Right forelimb (tissue), 1 donor: Measurements from ENCODE around the gene ZKSCAN5.
"Not testable (repeated sequence)": the region's sequence is repeated elsewhere in the genome, so short reads cannot be mapped to it uniquely, and the experiment has no call there.

ENCODE experiments used
- DNase-seq: peaks from one replicate; pipeline ENCODE4 v3.0.0-alpha.2; 2018

ZKSCAN5 gene

DNA sequence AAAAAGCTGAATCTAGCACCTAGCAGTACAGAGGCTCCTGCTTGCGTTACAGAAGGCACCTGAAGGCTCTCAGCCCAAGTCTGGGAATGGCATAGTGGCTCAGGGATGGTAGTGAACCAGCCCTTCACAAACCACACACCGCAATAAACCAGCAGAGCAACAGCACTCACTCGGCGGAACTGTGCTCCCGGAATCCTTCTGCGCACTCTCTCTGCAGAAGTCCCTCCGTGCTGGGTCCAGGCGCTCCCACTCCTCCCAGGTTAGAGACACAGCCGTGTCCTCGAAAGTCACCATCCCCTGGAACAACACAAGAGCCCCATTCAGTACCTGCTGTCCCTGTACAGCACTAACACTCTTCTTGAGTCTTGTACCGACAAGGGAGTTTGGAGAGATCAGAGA, 5.9 kb upstream of the ZKSCAN5 start:
- no peak for DNase-seq

DNA sequence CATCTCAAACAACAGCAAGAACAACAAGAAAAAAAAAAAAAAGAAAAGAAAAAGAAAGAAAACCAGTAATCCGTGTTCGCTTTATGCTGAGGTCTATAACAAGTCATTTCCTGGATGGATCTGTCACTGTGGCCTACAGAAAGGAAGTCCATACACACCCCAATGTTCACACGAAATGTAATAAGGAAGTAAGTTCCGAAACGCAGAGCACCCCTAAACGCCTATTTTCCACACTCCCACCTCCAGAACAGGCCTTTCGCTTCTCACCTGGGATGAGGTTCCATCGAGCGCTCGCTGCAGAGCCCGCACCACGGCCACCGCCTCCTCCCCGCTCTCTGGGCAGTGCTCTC, 5.1 kb upstream of the ZKSCAN5 start:
- no peak for DNase-seq

DNA sequence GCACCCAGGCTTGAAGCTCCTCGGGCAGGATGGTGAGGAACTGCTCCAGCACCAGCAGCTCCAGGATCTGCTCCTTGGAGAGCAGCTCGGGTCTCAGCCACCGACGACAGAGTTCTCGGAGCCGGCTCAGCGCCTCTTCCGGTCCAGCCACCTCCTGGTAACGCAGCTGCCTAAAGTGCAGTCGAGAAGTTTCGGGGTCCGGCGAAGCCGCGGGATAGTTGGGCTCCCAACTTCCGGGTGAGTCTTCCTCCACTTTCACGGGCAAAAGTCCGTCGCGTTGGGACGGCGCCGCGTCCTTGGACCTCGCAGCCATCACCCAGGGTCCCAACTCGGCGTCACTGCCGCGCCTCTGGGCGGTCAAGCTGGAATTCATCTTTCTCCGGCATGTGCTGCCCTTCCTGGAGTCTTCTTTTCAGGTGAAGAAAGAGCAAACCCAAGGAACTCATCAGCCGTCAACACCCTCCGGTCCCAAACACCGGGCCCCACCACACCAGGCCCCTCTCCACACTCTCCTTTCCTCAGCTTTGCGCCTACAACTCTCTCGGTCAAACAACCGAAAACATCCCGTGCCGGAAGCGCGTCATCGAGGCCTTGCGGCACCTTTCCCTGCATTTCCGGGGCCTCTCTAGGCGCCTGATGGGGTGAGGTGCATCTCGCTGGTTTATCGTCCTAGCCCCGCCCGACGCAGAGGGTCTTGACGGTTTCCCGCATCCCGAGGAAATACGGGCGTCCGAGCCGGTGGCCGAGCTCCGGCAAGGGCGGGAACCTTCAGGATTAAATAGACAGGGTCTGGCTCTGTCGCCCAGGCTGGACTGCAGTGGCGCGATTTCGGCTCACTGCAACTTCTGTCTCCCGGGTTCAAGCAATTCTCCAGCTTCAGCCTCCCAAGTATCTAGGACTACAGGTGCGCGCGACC, 4.5 kb upstream of the ZKSCAN5 start, which contains the start of gene ZNF394:
Gene ZNF394, minus strand, starts transcription at position 561 of the 916 bp plus-strand sequence. Its CDS starts 188 bp downstream, at position 373.
- peak; percentile 93 for DNase-seq

DNA sequence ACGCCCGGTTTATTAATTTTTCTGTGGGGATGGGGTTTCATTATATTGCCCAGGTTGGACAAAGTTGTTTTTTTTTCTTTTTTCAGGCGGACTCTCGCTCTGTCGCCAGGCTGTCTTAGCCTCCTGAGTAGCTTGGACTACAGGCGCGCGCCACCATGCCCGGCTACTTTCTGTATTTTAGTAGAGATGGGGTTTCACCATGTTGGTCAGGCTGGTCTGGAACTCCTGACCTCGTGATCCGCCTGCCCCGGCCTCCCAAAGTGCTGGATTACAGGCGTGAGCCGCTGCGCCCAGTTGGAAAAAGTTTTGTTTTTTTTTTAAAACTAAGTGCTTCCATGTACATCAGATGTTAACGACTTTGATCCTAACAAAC, 3.8 kb upstream of the ZKSCAN5 start:
- DNase-seq: no peak

DNA sequence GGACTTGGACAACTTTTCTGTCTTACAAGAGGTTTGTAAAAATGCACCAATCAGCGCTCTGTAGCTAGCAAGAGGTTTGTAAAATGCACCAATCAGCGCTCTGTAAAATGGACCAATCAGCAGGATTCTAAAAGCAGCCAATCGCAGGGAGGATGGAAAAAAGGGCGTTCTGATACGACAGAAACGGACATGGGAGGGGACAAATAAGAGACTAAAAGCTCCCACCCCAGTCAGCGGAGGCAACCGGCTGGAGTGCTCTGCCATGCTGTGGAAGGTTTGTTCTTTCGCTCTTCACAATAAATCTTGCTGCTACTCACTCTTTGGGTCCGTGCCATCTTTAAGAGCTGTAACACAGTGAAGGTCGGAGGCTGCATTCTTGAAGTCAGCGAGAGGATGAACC, 3.2 kb upstream of the ZKSCAN5 start:
- not testable (repeated sequence) for DNase-seq

DNA sequence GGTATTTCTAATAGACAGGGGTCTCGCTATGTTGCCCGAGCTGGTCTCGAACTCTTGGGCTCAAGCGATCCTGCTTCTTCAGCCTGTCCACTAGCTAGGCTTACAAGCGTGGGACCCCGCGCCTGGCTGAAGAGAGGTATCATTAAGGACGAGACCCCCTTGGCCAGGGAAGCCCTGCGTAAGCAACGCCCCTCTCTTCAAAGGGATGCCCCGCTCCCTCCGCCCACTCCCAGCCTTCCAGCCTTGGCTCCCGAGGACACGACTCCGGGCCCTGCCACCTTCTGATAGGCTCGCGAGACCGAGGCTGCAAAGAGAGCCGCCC, 220 bp upstream of the ZKSCAN5 start:
- DNase-seq: no peak

DNA sequence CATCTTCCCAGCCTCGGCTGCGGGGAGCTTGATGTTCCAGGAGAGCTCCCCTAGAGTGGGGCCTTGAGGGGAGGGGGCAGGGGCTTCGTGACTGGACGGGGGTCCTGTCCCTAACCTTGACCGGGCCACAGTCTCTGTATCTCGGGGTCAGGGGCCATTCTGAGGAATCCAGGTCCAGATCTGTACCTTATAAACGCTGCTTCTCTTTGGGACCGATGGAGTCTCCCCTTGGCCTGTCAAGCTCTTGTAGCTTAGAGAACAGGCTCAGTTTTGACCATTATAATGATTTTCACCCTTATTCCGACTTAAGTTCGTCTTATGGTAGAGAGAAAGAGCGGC, 831 bp downstream of the ZKSCAN5 start:
- DNase-seq: no peak

DNA sequence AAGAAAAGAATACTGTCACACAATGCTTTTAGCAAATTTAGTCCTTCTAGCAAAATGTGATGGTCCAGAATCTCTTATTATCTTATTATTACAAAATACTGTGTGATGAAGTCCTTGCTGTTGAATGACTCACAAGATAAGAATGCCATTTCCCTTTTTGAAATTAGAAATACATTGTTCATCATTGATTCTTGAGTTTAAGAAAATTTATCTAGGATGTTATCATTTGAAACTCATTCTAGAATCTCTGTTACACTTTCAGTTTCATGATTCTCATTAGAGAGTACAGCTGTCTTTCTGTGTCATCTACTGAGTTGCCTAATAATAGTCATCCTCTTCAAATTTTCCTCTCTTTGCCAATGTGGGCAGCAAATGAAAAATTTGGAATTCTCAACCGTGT, 9.6 kb downstream of the ZKSCAN5 start:
- no peak for DNase-seq

DNA sequence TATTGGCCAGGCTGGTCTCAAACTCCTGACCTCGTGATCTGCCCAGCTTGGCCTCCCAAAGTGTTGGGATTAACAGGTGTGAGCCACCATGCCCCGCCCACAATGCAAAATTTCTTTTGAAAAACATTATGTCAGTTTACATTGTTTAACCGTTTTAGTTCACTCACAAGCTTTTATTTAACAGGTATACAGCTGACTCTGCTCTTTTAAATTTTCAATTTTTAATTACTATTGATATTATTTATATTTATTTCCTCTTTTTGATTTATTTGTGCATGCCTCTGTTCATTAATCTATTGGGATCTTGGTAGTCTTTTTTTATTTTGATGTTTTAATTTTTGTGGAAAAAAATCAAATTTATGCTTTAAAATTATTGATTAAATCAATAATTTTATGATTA, 16.9 kb downstream of the ZKSCAN5 start:
- no peak for DNase-seq

DNA sequence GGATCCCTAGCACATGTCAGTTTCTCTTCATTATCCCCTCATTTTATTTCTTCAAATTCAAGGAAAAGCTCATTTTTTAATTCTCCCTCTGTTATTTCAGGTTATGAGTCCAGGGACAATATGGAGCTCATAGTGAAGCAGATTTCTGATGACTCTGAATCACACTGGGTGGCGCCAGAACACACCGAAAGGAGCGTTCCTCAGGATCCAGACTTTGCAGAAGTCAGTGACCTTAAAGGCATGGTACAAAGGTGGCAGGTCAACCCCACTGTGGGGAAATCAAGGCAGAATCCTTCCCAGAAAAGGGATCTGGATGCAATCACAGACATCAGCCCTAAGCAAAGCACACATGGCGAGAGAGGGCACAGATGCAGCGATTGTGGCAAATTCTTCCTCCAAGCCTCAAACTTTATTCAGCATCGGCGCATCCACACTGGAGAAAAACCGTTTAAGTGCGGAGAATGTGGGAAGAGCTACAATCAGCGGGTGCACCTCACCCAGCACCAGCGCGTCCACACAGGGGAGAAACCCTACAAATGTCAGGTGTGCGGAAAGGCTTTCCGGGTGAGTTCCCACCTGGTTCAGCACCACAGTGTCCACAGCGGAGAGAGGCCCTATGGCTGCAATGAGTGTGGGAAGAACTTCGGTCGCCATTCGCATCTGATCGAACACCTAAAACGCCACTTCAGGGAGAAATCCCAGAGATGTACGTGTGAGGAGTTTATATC, 21.4 kb downstream of the ZKSCAN5 start:
- no peak for DNase-seq

DNA sequence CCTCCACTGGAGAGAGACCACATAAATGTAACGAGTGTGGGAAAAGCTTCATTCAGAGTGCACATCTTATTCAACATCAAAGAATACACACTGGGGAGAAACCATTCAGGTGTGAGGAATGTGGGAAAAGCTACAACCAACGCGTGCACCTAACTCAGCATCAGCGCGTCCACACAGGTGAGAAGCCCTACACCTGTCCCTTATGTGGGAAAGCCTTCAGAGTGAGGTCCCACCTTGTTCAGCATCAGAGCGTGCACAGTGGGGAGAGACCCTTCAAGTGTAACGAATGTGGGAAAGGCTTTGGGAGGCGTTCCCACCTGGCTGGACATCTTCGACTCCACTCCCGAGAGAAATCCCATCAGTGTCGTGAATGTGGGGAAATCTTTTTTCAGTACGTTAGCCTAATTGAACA, 26.9 kb downstream of the ZKSCAN5 start:
- DNase-seq: no peak

DNA sequence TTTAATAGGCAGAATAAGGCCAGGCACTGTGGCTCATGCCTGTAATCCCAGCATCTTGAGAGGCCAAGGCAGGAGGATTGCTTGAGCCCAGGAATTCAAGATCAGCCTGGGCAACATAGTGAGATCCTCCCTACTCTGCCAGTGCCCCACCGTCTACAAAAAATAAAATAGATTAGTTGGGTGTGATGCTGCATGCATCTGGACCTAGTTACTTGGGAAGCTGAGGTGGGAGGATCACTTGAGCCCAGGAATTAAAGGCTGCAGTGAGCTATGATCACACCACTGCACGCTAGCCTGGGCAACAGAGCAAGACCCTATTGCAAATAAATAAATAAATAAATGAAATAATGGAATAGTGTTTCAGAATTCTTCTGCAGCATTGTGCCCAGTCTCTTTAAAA, 31.2 kb downstream of the ZKSCAN5 start:
- DNase-seq: no peak

DNA sequence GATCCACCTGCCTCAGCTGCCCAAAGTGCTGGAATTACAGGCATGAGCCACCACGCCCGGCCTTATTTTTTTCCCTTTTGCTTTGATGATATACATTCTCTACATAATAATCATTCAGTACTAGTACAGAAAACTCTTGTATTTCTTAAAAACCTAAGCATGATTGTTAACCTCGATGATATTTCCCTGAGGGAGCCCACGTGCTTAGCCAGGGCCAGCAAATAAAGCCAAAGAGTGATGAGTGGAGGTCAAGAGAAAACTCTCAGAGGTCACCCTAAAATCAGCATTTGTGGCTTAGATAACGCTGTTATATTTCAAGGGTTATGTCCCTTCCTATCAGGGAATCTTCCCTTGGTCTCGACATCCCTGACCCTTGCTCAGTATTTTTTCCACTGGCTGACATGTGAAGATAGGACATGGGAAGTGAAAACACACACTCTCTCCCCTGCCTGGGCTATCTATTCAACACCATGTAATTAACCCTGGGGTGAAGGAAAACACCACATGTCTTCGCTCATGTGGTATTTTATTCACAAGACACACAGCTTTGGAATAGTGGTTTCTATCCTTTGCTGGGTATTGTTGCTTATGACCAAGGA, 34.9 kb downstream of the ZKSCAN5 start:
- DNase-seq: no peak

DNA sequence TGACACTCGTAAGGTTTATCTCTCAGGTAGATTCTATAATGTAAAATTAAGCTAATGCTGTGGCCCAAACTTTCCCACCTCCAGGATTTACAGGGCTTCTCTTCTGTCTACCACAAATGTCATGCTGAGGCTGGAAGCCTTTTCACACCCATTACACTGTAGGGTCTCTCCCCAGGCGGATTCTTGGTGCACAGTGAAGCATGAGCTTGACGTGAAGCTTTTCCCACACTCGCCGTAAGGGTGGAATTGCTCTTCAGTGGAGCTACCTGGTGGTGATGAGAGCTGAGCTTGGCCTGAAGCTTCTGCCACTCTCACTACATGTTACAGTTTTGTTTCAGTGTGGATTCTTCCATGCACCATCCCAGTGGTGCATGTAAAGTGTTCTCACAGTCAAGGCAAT, 36.1 kb downstream of the ZKSCAN5 start:
- no peak for DNase-seq

DNA sequence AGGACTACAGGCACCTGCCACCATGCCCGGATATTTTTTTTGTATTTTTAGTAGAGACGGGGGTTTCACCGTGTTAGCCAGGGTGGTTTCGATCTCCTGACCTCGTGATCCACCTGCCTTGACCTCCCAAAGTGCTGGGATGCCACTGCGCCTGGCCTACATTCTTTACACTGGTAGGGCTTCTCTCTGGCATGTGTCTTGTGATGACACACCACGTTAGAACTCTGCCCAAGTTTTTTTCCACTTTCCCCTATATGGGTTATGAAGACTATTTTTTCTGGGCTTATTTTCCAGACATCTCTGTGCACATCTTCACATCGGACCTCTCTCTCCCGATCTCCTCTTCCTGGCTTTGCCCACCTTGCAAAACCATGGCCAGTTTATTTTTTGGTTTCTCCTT, 36.8 kb downstream of the ZKSCAN5 start:
- no peak for DNase-seq

DNA sequence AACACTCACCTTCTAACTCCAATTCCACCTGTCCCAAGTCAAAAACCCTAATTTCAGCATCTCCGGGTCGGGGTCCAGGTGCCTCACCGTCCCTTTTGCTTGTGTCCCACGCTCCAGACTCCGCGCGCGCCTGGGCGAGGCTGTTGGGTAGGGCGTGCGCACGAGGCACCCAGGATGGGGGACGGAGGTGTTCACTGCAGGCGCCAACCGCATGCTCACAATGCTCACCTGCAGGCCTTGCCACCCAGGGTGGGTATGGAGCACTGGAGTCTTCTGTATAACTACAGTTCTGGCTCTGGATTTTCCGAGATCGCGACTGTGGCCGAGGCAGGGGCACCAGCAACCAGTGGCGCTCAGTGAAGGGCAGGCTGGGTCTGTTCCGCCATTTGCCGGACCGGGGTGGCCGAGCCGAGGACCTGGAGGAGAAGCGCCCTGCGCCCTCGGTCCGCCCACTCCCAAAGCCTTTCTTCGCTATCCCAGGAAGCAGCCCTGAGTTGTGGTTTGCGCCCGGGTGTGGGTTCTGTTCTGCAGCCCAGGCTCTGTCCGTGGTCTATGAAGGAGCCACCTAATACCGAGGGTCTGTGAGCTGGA, 38.7 kb downstream of the ZKSCAN5 start:
- DNase-seq: no peak

DNA sequence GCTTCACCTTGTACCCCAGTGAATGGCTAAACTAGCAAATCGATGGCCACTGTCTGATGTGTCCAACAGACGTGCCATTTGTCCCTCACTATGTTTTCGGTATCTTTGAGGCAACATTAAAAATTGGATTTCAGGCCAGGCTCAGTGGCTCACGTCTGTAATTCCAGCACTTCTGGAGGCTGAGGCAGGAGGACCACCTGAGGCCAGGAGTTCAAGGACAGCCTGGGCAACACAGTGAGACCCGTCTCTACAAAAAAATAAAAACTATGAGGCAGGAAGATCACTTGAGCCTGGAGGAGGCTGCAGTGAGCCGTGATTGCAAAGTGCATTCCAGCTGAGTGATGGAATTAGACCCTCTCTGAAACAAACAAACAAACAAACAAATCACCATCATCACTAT, 39.5 kb downstream of the ZKSCAN5 start:
- DNase-seq: no peak

DNA sequence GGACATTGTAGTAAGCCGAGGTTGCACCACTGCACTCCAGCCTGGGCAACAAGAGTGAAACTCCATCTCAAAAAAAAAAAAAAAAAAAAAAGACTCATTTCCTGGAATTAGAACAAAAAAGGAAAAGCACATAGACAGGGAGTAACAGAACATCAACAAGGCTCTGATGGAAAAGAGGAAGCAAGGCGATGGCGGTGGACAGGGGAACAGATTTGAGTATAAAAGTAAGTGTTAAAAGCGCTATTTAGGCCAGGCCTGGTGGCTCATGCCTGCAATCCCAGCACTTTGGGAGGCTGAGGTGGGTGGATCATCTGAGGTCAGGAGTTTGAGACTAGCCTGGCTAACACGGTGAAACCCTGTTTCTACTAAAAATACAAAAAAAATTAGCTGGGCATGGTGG, 40.8 kb downstream of the ZKSCAN5 start:
- not testable (repeated sequence) for DNase-seq

DNA sequence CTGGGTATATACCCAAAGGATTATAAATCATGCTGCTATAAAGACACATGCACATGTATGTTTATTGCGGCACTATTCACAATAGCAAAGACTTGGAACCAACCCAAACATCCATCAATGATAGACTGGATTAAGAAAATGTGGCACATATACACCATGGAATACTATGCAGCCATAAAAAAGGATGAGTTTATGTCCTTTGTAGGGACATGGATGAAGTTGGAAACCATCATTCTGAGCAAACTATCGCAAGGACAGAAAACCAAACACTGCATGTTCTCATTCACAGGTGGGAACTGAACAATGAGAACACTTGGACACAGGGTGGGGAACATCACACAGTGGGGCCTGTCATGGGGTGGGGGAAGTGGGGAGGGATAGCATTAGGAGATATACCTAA, 45.1 kb downstream of the ZKSCAN5 start:
- DNase-seq: not testable (repeated sequence)

DNA sequence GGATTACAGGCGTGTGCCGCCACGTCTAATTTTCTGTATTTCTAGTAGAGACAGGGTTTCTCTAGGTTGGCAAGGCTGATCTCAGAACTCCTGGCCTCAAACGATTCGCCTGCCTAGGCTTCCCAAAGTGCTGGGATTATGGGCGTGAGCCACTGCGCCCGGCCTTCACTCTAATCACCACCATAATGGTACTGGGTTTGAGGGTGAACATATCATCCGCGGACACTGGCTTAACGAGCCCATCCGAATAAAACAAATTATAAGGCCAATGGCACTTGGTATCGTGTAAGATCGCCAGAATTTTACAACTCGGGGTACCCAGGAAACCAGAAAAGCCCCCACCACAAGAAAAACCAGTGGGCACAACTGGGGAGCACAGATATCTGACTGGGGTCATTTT, 46.9 kb downstream of the ZKSCAN5 start:
- DNase-seq: peak; percentile 46

DNA sequence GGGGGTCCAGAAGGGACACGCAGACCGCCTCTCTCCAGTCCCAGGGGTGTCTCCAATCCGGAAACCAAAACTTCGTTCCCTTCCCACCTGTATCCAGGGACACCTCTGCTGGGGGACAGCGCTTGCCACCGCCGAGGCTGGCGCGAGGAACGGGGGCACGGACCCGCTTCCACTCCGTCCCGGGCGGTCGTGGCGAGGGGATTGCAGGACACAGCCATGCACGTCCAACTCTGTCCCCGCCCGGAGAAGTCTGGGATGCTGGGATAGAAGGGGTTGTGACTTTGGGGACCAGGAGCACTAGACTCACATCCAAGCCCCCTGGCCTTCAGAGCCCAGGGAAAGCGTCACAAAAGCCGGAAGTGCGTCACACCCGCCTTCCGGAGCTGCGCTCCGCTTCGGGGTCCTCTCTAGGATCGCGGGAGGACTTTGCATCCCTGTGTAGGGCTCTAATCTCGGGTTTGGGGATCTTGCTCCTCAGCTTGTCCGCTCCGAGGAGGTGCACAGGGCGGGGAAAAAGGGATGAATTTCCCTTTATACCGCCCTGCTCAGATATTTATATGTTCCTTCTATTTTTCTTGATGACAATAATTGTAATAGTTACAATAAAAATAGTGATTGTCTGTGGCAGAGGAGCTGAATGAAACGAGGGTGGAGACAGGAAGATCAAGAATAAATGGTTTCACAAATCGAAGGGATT, 47.5 kb downstream of the ZKSCAN5 start, which contains the start of gene FAM200A:
Gene FAM200A, minus strand, starts transcription at position 348 of the 697 bp plus-strand sequence. CDS start 3,707 bp downstream, outside the sequence.
- DNase-seq: peak; percentile 93

DNA sequence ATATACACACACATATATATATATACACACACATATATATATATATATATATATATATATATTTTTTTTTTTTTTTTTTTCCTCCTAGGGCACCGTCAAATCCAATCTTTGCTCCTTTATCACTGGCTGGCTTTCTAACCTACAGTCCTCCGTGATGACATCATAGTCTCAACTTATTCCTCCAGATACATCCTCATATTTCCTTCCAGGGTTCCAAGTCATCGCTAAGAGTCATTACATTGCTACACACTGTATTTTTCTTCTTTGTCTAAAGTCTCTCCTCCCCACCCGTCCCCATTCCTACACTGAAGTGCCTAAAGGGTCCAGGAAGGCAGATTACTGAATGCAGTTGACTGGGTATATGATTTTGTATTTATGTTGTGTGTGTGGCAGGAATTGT, 48.6 kb downstream of the ZKSCAN5 start:
- no peak for DNase-seq

DNA sequence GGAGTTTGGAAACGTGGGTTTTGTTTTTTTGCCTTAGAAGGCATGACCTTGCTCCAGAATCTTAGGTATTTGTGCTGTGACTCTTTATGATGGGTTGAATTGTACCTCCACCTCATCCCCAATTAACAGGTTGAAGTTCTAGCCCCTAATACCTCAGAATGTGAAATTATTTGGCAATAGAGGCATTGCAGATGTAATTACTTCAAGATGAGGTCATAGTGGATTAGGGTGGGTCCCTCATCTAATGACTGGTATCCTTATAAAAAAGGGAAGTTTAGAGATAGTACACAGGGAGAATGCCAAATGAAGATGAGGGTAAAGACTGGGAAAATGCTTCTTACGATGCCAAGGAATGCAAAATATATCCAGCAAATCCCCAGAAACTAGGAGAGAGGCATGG, 50.5 kb downstream of the ZKSCAN5 start:
- no peak for DNase-seq
